Smooth muscle cell (in vitro differentiated cells): ENCODE results near the gene C1QL4. TPM values are rescaled to one million over a fixed set of nuclear protein-coding genes. Genes with fewer than 3 reads are reported as not detected.
"Not testable (repeated sequence)": the region's sequence is repeated elsewhere in the genome, so short reads cannot be mapped to it uniquely, and the experiment has no call there.

ENCODE experiments used
- DNase-seq: peaks from one replicate; lab custom pipeline; 2025; ENCODE audit not compliant: unreplicated experiment; lab: John Stamatoyannopoulos, UW
- H2AFZ ChIP-seq: fragments of 200-600 bp; sonication (generic); 2 replicates; pipeline ENCODE4 v1.6.0; 2016; ENCODE audit warnings: antibody characterized with exemption, low read depth, mild to moderate bottlenecking
- H3F3A ChIP-seq: fragments of 200-600 bp; sonication (generic); 2 replicates; pipeline ENCODE4 v1.6.0; 2017; ENCODE audit warnings: antibody characterized with exemption, low read depth
- H3K27ac ChIP-seq: fragments of 200-600 bp; sonication (generic); 2 replicates; pipeline ENCODE4 v1.5.1; 2016; ENCODE audit warnings: low read depth, mild to moderate bottlenecking
- H3K27me3 ChIP-seq: fragments of 200-600 bp; sonication (generic); 2 replicates; pipeline ENCODE4 v1.6.1; 2016; ENCODE audit warnings: low read depth, mild to moderate bottlenecking
- H3K36me3 ChIP-seq: fragments of 200-600 bp; sonication (generic); 2 replicates; pipeline ENCODE4 v1.5.1; 2016; ENCODE audit warnings: low read depth
- H3K4me1 ChIP-seq: fragments of 200-600 bp; sonication (generic); 2 replicates; pipeline ENCODE4 v1.5.1; 2016; ENCODE audit warnings: low read depth
- H3K4me2 ChIP-seq: fragments of 200-600 bp; sonication (generic); 2 replicates; pipeline ENCODE4 v1.6.0; 2016; ENCODE audit warnings: mild to moderate bottlenecking
- H3K4me3 ChIP-seq: fragments of 200-600 bp; sonication (generic); 2 replicates; pipeline ENCODE4 v1.5.1; 2016; ENCODE audit warnings: mild to moderate bottlenecking
- H3K79me2 ChIP-seq: fragments of 200-600 bp; sonication (generic); 2 replicates; pipeline ENCODE4 v1.6.0; 2016; ENCODE audit warnings: low read depth, mild to moderate bottlenecking
- H3K9ac ChIP-seq: fragments of 200-600 bp; sonication (generic); 2 replicates; pipeline ENCODE4 v1.6.0; 2016; ENCODE audit warnings: low read depth
- H3K9me3 ChIP-seq: fragments of 200-600 bp; sonication (generic); replicated peaks from 2 replicates; pipeline ENCODE4 v1.5.1; 2016; ENCODE audit warnings: low read depth
- H4K20me1 ChIP-seq: fragments of 200-600 bp; sonication (generic); 2 replicates; pipeline ENCODE4 v1.6.0; 2016; ENCODE audit warnings: low read depth
- CTCF ChIP-seq: fragments of 200-600 bp; sonication (generic); IDR thresholded peaks from 2 replicates; pipeline ENCODE4 v1.5.1; 2017; ENCODE audit warnings: borderline replicate concordance, mild to moderate bottlenecking, antibody characterized with exemption; ENCODE audit not compliant: insufficient read depth, poor library complexity, severe bottlenecking
- WGBS: methylation state at CpG from one replicate; pipeline ENCODE4 v1.1.7; 2016; ENCODE audit warnings: low lambda C conversion rate; 5-methylcytosine and 5-hydroxymethylcytosine counted together
- polyA plus RNA-seq: library from polyadenylated mRNA; unstranded; fragments of >200 nt; fragmentation: Nextera tagmentation; extraction: Ambion mirVana; gene quantifications from 2 replicates; pipeline ENCODE4 v1.2.1, GENCODE V29; 2016
- total RNA-seq: library from RNA; depleted of rRNA; stranded (reverse); fragments of >200 nt; gene quantifications from 2 replicates; pipeline ENCODE4 v1.2.3, GENCODE V29; 2014

The C1QL4 gene
- total and polyA plus RNA-seq, 2 experiments from 2014 or later: 0.09 TPM; not detected in 1

GRCh38 chr12:49322708-49323523, 14.1 kb downstream of the C1QL4 start, which contains the start of gene TROAP:
TROAP (plus strand) TSS chr12:49323255; CDS start chr12:49323609, 354 bp downstream.
- H3K4me1 ChIP-seq: peaks cover 7% of the 10 kb centered on the region
- peak within 1 kb of the TSS; percentile 83 for H2AFZ ChIP-seq
- 1% methylated on average over 65 of the region's 65 CpGs for WGBS
- H3K27me3 ChIP-seq: no peaks in the 10 kb centered on the region
- peak within 1 kb of the TSS; percentile 89 for H3K4me2 ChIP-seq
- H3K4me3 ChIP-seq: peak within 1 kb of the TSS; percentile 66
- no peaks in the 10 kb centered on the region for H3K9me3 ChIP-seq
- TF ChIP-seq CTCF: no peak
- no peaks in the 10 kb centered on the region for H3F3A ChIP-seq
- peak within 1 kb of the TSS; percentile 67 for H3K9ac ChIP-seq
- no peaks in the 10 kb centered on the region for H4K20me1 ChIP-seq
- no peaks in the 10 kb centered on the region for H3K36me3 ChIP-seq
- H3K79me2 ChIP-seq: peaks cover 4% of the 10 kb centered on the region
- H3K27ac ChIP-seq: no peak within 1 kb of the TSS
- DNase-seq: peak; percentile 86

GRCh38 chr12:49322367-49322707, 14.7 kb downstream of the C1QL4 start:
- no peak overlapping the region for H3K27ac ChIP-seq

GRCh38 chr12:49320411-49321103, 16.4 kb downstream of the C1QL4 start:
- not testable (repeated sequence) for H3K4me2 ChIP-seq, H3K79me2 ChIP-seq, H4K20me1 ChIP-seq, H3K27me3 ChIP-seq, H3K4me1 ChIP-seq, DNase-seq, H2AFZ ChIP-seq, H3K27ac ChIP-seq, H3K9me3 ChIP-seq, H3K4me3 ChIP-seq, H3K36me3 ChIP-seq, H3F3A ChIP-seq, H3K9ac ChIP-seq
- 97% methylated on average over 9 of the region's 9 CpGs for WGBS

More at GRCh38 chr12:49322367-49322707, 14.7 kb downstream of the C1QL4 start:
- 38% methylated on average over 12 of the region's 12 CpGs for whole genome bisulfite sequencing
- H3K27me3 ChIP-seq: no peaks in the 10 kb centered on the region
- H2AFZ ChIP-seq: peak overlapping the region; percentile 75
- no peak for DNase-seq
- no peak for TF ChIP-seq CTCF
- H3K9ac ChIP-seq: peak overlapping the region; percentile 67
- H4K20me1 ChIP-seq: no peaks in the 10 kb centered on the region
- no peaks in the 10 kb centered on the region for H3K36me3 ChIP-seq
- peaks cover 4% of the 10 kb centered on the region for H3K79me2 ChIP-seq
- peak overlapping the region; percentile 66 for H3K4me3 ChIP-seq
- H3F3A ChIP-seq: no peaks in the 10 kb centered on the region
- peaks cover 7% of the 10 kb centered on the region for H3K4me1 ChIP-seq
- no peaks in the 10 kb centered on the region for H3K9me3 ChIP-seq
- H3K4me2 ChIP-seq: peak overlapping the region; percentile 89

GRCh38 chr12:49317118-49317517, 19.9 kb downstream of the C1QL4 start:
- H3K9ac ChIP-seq, H3K27ac ChIP-seq, H3K4me1 ChIP-seq, H4K20me1 ChIP-seq, H3K36me3 ChIP-seq, H3K4me3 ChIP-seq, H3K79me2 ChIP-seq, H3K4me2 ChIP-seq, DNase-seq, H2AFZ ChIP-seq, H3K9me3 ChIP-seq, H3F3A ChIP-seq, H3K27me3 ChIP-seq: not testable (repeated sequence)
- WGBS: 91% methylated on average over 10 of the region's 10 CpGs
